Liver (tissue), 9 donors: ENCODE data around the gene CDK5R1. TPM values are rescaled to one million over a fixed set of nuclear protein-coding genes. Genes with fewer than 3 reads are reported as not detected.
"Not testable (repeated sequence)": the region's sequence is repeated elsewhere in the genome, so short reads cannot be mapped to it uniquely, and the experiment has no call there.

Experiments
- DNase-seq: peaks from one replicate; pipeline ENCODE4 v3.0.0-alpha.2; 2017; ENCODE audit warnings: low spot score
- H3K27ac ChIP-seq, 2 donors: one replicate each; pipeline ENCODE4 v1.7.0; 2013; ENCODE audit warnings: inconsistent platforms in 2 of 2, low read length in 2 of 2, control low read depth in 1 of 2, low read depth in 1 of 2, mild to moderate bottlenecking in 1 of 2
- H3K27me3 ChIP-seq, 4 donors: one replicate each; pipeline versions ENCODE4 v1.6.1 to v1.7.0; 2013; ENCODE audit warnings: low read length in 3 of 4, inconsistent platforms in 1 of 4, mild to moderate bottlenecking in 1 of 4, moderate library complexity in 1 of 4; ENCODE audit not compliant: control insufficient read depth in 4 of 4, insufficient read depth in 4 of 4
- H3K36me3 ChIP-seq, 4 donors: one replicate each; pipeline versions ENCODE4 v1.6.1 to v1.7.0; 2013; ENCODE audit warnings: low read length in 3 of 4, mild to moderate bottlenecking in 3 of 4, low read depth in 1 of 4, moderate library complexity in 1 of 4; ENCODE audit not compliant: control insufficient read depth in 4 of 4, insufficient read depth in 3 of 4
- H3K4me1 ChIP-seq, 4 donors: one replicate each; pipeline versions ENCODE4 v1.6.1 to v1.7.0; 2013; ENCODE audit warnings: low read length in 3 of 4, mild to moderate bottlenecking in 3 of 4, moderate library complexity in 1 of 4; ENCODE audit not compliant: control insufficient read depth in 4 of 4, insufficient read depth in 4 of 4
- H3K4me3 ChIP-seq, 3 donors: one replicate each; pipeline versions ENCODE4 v1.6.1 to v1.7.0; 2013; ENCODE audit warnings: low read length in 3 of 3, control low read depth in 1 of 3, low read depth in 1 of 3, mild to moderate bottlenecking in 1 of 3
- H3K9ac ChIP-seq, 2 donors: one replicate each; pipeline ENCODE4 v1.7.0; 2013; ENCODE audit warnings: low read length in 2 of 2, mild to moderate bottlenecking in 2 of 2, moderate library complexity in 2 of 2, control low read depth in 1 of 2, low read depth in 1 of 2
- H3K9me3 ChIP-seq, 4 donors: one replicate each; pipeline versions ENCODE4 v1.6.1 to v1.7.0; 2013; ENCODE audit warnings: low read length in 3 of 4; ENCODE audit not compliant: control insufficient read depth in 4 of 4
- EGR1 ChIP-seq, 2 donors: IDR thresholded peaks; 2 replicates each; pipeline ENCODE4 v1.6.1; 2016 to 2018; ENCODE audit warnings: antibody characterized with exemption in 2 of 2, low read depth in 2 of 2
- FOXA1 ChIP-seq: IDR thresholded peaks from 2 replicates; pipeline ENCODE4 v1.6.1; 2016; ENCODE audit warnings: antibody characterized with exemption
- FOXA2 ChIP-seq: IDR thresholded peaks from 2 replicates; pipeline ENCODE4 v1.6.1; 2016; ENCODE audit warnings: antibody characterized with exemption
- GABPA ChIP-seq, 2 donors: IDR thresholded peaks in 1 of 2; conservative IDR thresholded peaks in 1 of 2; 2 replicates each; pipeline ENCODE4 v1.6.1; 2016; ENCODE audit warnings: antibody characterized with exemption in 2 of 2, mild to moderate bottlenecking in 1 of 2, moderate library complexity in 1 of 2
- HNF4A ChIP-seq, 2 donors: conservative IDR thresholded peaks; 2 replicates each; pipeline ENCODE4 v1.6.1; 2016; ENCODE audit warnings: antibody characterized with exemption in 2 of 2, mild to moderate bottlenecking in 2 of 2
- JUND ChIP-seq, 2 donors: IDR thresholded peaks; 2 replicates each; pipeline ENCODE4 v1.6.1; 2016; ENCODE audit warnings: antibody characterized with exemption in 2 of 2
- NR2F2 ChIP-seq: IDR thresholded peaks from 2 replicates; pipeline ENCODE4 v1.6.1; 2016; ENCODE audit warnings: antibody characterized with exemption
- RAD21 ChIP-seq, 2 donors: IDR thresholded peaks; 2 replicates each; pipeline ENCODE4 v1.6.1; 2016; ENCODE audit warnings: antibody characterized with exemption in 2 of 2, mild to moderate bottlenecking in 2 of 2
- RXRA ChIP-seq, 2 donors: IDR thresholded peaks; 2 replicates each; pipeline ENCODE4 v1.6.1; 2017 to 2018; ENCODE audit warnings: antibody characterized with exemption in 2 of 2, mild to moderate bottlenecking in 1 of 2
- SP1 ChIP-seq: IDR thresholded peaks from 2 replicates; pipeline ENCODE4 v1.6.1; 2018; ENCODE audit warnings: antibody characterized with exemption, mild to moderate bottlenecking
- TAF1 ChIP-seq: conservative IDR thresholded peaks from 2 replicates; pipeline ENCODE4 v1.6.1; 2016; ENCODE audit warnings: antibody characterized with exemption, mild to moderate bottlenecking
- YY1 ChIP-seq: IDR thresholded peaks from 2 replicates; pipeline ENCODE4 v1.6.1; 2016; ENCODE audit warnings: antibody characterized with exemption, mild to moderate bottlenecking
- WGBS: extraction: QIAGEN DNeasy Blood & Tissue Kit; methylation state at CpG from one replicate; pipeline ENCODE4 v1.1.7; 2013; 5-methylcytosine and 5-hydroxymethylcytosine counted together
- polyA plus RNA-seq, 2 donors: library from polyadenylated mRNA; stranded (reverse) in 1 of 2; unstranded in 1 of 2; fragments of 200-250 nt in 1 of 2; fragments of >200 nt in 1 of 2; fragmentation: Nextera tagmentation in 1 of 2; extraction: Ambion mirVana in 1 of 2; gene quantifications; one replicate each; pipeline versions ENCODE4 v1.2.1 to v1.2.3, GENCODE V29; 2013 to 2015
- total RNA-seq, 2 donors: library from RNA; depleted of rRNA; stranded (reverse); fragments of >200 nt; gene quantifications; one replicate each; pipeline ENCODE4 v1.2.3, GENCODE V29; 2014
- TF ChIP-seq, protein P1 (sequence below): IDR thresholded peaks from 2 replicates; pipeline ENCODE4 v1.6.1; 2016; ENCODE audit warnings: antibody characterized with exemption, mild to moderate bottlenecking
- TF ChIP-seq, protein P2 (sequence below): IDR thresholded peaks from 2 replicates; pipeline ENCODE4 v1.6.1; 2016; ENCODE audit warnings: antibody characterized with exemption
- TF ChIP-seq, protein P3 (sequence below): IDR thresholded peaks from 2 replicates; pipeline ENCODE4 v1.6.1; 2016; ENCODE audit warnings: antibody characterized with exemption
- TF ChIP-seq, protein P4 (sequence below): IDR thresholded peaks from 2 replicates; pipeline ENCODE4 v1.6.1; 2016; ENCODE audit warnings: antibody characterized with exemption
- donor health status: healthy.
- donor health status: healthy.
- donor health status: healthy.
- donor health status: healthy.
- donor health status: healthy.

The CDK5R1 gene
- total and polyA plus RNA-seq, 4 donors = 0.08 to 0.93 (median 0.64) TPM

DNA sequence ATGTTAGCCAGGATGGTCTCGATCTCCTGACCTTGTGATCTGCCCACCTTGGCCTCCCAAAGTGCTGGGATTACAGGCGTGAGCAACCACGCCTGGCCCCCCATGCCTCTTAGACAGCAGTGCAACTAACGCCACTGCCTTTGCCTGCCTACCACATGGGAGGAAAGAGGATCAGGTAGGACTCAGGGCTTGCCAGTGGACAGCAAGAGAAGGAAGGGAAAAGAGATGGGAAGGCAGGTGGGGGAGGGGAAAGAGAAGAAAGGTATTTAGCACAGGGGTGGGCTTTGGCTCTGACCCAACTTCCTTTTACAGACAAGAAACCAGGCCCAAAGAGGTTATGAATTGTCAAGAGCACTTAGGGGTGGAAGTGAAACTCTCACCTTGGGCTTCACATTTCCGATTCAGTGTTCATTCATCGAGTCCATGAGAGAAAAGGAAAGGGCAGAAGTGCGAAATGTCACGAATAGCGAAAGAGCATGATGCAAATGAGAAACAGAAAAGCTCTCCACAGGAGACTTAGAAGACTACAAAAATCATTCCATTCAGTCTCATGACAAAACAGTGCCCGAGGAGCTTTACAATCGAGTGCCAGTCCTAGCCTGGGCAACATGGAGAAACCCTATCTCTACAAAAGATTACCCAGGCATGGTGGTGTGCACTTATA lies 36.4 kb downstream of the CDK5R1 start:
- Histone ChIP-seq H3K27me3 (no peaks in the 10 kb centered on the region), H3K36me3 (no peaks in the 10 kb centered on the region), H3K27ac (no peak overlapping the region), H3K4me3 (no peak overlapping the region), H3K9ac (no peak overlapping the region), H3K9me3 (no peaks in the 10 kb centered on the region), H3K4me1 (peaks cover 2 to 12% (median 3%) of the 10 kb centered on the region in 4 donors)
- TF ChIP-seq HNF4A (conservative IDR thresholded peaks at IDR 0.05) (no peak), JUND (IDR thresholded peaks at IDR 0.05) (no peak), FOXA1 (no peak), SP1 (no peak), GABPA (IDR thresholded peaks at IDR 0.05 in 1 of 2, conservative IDR thresholded peaks at IDR 0.05 in 1 of 2) (no peak)
- no peak for DNase-seq
- WGBS = 89% methylated on average over 11 of the region's 11 CpGs

DNA sequence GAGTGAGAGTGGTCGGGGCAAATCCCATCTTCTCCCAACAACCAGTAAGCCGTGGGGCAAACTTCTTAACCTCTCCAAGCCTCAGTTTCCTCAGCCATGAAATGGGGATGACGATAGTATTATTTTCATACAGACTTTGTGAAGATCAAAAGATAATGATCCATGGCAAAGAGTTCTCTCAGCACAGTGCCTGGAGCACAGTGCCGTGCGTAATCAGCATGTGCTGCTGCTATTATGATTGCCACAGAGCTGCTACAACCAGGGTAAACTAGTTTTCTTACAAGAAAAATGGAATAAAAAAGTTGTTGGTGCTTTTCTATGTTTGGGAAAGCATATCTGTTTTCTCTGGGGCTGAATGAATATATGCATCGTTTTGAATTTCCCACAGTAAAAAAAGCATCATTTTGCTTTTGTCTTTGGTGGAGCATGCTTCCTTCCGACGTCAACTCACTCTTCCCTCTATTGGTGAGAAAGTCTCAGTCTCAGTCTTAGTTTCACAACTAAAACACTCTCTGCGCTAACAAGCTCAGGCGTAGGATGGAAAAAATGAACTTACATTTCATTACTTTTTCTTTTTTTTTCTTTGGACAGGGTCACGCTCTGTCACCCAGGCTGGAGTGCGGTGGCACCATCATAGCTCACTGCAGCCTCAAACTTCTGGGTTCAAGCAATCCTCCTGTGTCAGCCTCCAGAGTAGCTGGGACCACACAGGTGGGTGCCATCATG lies 37.2 kb downstream of the CDK5R1 start:
- Histone ChIP-seq H3K9ac (no peak overlapping the region), H3K4me1 (peaks cover 2 to 9% (median 3%) of the 10 kb centered on the region in 4 donors), H3K4me3 (no peak overlapping the region), H3K27ac (no peak overlapping the region), H3K27me3 (no peaks in the 10 kb centered on the region), H3K36me3 (no peaks in the 10 kb centered on the region), H3K9me3 (no peaks in the 10 kb centered on the region)
- WGBS = 90% methylated on average over 12 of the region's 12 CpGs
- DNase-seq = no peak
- TF ChIP-seq JUND (IDR thresholded peaks at IDR 0.05) (no peak), YY1 (no peak), TAF1 (no peak), GABPA (IDR thresholded peaks at IDR 0.05 in 1 of 2, conservative IDR thresholded peaks at IDR 0.05 in 1 of 2) (no peak), FOXA2 (no peak), RXRA (IDR thresholded peaks at IDR 0.05) (no peak), FOXA1 (no peak), SP1 (no peak), RAD21 (IDR thresholded peaks at IDR 0.05) (no peak), EGR1 (IDR thresholded peaks at IDR 0.05; ENCODE audit: low read depth in 2 of 2) (no peak), NR2F2 (no peak)
- TF ChIP-seq, protein P1, sequence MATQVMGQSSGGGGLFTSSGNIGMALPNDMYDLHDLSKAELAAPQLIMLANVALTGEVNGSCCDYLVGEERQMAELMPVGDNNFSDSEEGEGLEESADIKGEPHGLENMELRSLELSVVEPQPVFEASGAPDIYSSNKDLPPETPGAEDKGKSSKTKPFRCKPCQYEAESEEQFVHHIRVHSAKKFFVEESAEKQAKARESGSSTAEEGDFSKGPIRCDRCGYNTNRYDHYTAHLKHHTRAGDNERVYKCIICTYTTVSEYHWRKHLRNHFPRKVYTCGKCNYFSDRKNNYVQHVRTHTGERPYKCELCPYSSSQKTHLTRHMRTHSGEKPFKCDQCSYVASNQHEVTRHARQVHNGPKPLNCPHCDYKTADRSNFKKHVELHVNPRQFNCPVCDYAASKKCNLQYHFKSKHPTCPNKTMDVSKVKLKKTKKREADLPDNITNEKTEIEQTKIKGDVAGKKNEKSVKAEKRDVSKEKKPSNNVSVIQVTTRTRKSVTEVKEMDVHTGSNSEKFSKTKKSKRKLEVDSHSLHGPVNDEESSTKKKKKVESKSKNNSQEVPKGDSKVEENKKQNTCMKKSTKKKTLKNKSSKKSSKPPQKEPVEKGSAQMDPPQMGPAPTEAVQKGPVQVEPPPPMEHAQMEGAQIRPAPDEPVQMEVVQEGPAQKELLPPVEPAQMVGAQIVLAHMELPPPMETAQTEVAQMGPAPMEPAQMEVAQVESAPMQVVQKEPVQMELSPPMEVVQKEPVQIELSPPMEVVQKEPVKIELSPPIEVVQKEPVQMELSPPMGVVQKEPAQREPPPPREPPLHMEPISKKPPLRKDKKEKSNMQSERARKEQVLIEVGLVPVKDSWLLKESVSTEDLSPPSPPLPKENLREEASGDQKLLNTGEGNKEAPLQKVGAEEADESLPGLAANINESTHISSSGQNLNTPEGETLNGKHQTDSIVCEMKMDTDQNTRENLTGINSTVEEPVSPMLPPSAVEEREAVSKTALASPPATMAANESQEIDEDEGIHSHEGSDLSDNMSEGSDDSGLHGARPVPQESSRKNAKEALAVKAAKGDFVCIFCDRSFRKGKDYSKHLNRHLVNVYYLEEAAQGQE = no peak
- TF ChIP-seq, protein P2, sequence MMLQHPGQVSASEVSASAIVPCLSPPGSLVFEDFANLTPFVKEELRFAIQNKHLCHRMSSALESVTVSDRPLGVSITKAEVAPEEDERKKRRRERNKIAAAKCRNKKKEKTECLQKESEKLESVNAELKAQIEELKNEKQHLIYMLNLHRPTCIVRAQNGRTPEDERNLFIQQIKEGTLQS = no peak
- TF ChIP-seq, protein P3, sequence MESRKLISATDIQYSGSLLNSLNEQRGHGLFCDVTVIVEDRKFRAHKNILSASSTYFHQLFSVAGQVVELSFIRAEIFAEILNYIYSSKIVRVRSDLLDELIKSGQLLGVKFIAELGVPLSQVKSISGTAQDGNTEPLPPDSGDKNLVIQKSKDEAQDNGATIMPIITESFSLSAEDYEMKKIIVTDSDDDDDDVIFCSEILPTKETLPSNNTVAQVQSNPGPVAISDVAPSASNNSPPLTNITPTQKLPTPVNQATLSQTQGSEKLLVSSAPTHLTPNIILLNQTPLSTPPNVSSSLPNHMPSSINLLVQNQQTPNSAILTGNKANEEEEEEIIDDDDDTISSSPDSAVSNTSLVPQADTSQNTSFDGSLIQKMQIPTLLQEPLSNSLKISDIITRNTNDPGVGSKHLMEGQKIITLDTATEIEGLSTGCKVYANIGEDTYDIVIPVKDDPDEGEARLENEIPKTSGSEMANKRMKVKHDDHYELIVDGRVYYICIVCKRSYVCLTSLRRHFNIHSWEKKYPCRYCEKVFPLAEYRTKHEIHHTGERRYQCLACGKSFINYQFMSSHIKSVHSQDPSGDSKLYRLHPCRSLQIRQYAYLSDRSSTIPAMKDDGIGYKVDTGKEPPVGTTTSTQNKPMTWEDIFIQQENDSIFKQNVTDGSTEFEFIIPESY = no peak
- TF ChIP-seq, protein P4, sequence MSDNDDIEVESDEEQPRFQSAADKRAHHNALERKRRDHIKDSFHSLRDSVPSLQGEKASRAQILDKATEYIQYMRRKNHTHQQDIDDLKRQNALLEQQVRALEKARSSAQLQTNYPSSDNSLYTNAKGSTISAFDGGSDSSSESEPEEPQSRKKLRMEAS = no peak

DNA sequence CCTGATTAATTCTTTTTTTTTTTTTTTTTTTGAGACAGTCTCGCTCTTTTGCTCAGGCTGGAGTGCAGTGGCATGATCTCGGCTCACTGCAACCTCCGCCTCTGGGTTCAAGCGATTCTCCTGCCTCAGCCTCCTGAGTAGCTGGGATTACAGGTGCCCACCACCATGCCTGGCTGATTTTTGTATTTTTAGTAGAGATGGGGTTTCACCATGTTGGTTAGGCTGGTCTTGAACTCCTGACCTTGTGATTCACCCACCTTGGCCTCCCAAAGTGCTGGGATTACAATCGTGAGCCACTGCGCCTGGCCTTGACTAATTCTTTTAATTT lies 37.7 kb downstream of the CDK5R1 start:
- H3K36me3 ChIP-seq, H3K9me3 ChIP-seq, H3K27ac ChIP-seq, H3K4me1 ChIP-seq, H3K4me3 ChIP-seq, DNase-seq, H3K9ac ChIP-seq, H3K27me3 ChIP-seq: not testable (repeated sequence)
- 92% methylated on average over 6 of the region's 6 CpGs for WGBS
